Measurements from ENCODE around the gene IL4.

Gene IL4

GRCh38 chr5:132658381-132659302, 15.1 kb upstream of the IL4 start:
- DNase-seq, result no peak

DNA sequence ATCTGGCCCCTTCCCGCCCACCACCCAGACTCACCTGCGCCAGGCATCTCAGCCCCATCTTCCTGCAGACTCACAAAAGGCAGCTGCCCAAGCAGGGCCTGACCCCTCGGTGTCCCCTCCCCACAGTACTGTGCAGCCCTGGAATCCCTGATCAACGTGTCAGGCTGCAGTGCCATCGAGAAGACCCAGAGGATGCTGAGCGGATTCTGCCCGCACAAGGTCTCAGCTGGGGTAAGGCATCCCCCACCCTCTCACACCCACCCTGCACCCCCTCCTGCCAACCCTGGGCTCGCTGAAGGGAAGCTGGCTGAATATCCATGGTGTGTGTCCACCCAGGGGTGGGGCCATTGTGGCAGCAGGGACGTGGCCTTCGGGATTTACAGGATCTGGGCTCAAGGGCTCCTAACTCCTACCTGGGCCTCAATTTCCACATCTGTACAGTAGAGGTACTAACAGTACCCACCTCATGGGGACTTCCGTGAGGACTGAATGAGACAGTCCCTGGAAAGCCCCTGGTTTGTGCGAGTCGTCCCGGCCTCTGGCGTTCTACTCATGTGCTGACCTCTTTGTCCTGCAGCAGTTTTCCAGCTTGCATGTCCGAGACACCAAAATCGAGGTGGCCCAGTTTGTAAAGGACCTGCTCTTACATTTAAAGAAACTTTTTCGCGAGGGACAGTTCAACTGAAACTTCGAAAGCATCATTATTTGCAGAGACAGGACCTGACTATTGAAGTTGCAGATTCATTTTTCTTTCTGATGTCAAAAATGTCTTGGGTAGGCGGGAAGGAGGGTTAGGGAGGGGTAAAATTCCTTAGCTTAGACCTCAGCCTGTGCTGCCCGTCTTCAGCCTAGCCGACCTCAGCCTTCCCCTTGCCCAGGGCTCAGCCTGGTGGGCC, 13.9 kb upstream of the IL4 start:
- DNase-seq, result no peak

GRCh38 chr5:132661231-132662003, 12.4 kb upstream of the IL4 start:
- no peak for DNase-seq

DNA sequence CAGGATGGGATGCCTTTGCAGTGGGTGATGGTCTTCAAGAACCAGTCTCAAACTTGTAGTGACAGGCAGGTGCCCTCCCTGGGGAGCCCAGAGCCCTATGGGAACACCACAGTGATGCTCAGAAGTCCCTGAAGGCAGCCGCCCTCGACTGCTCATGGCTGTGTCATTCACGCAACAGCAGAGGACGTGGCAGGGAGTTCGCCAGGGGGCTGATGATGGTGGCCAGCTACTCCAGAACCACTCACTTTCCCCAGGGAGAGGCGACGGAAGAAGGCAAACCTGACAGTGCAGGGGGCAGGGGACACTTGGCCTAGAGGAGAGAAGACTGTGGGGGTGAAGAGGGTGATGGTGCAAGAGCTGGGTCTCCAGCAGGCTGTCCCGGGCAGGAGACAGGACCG, 11.8 kb upstream of the IL4 start:
- no peak for DNase-seq

GRCh38 chr5:132662925-132663770, 10.6 kb upstream of the IL4 start:
- no peak for DNase-seq

DNA sequence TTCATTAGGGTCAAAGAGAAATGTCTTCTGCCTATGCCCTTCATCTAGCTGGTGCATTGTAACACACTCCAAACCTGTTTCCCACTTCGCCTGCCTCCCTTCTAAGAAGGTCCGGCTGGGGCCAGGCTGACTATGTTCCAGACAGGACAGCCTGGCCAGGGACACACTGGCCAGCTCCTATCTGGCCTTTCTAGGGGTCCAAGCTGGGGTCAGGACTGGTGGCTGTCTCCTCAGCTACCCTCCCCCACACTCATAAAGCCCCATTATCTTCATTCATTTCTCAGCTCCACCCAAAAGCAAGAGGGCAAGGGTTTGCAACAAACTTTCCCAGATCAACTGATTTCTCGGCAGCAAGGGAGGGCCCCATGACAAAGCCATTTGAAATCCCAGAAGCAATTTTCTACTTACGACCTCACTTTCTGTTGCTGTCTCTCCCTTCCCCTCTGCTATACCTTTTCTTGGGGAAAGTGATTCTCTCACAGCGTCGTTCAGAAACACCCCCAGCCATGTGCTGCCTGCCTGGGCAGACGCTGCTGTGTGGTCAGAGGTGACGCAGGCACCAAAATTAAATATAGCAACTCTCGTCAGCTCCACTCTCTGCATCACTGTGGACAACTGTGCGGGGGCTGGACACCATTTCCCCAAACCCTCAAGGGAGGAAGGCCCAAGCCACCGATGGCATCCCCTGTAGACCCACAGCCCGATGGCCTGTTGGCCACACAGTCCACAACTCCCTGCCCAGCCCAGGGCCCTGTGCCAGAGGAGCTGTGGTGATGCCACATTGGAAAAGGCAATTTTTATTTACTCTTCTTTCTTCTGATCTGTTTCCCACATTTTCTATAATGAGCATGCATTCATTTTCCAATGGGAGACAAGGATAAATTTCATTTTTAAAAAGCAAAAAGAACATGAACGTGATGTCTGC, 9.8 kb upstream of the IL4 start:
- DNase-seq, result no peak

GRCh38 chr5:132664696-132665209, 9.0 kb upstream of the IL4 start:
- DNase-seq, result no peak

DNA sequence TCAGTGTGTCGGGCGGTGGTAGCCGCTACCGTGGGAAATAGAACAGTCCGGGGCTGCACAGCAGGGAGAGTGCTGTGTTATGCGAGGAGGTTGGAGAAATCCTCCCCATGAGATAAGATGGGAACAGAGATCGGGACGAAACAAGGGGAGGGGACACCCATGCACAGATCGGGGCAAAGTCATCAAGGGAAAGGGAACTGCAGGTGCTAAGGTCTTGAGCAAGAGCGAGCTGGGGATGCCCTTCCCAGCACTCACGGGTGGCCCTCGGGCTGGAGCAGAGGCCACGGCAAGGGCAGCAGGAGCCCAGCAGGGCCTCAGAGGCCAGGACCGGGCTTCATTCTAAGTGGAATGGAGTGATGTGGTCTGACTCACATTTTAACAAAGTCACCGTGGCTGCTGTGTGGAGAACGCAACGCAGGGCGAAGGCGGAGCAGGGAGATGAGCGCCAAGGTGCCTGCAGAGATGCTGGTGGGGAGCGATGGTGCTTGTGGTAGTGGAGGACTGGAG, 8.2 kb upstream of the IL4 start:
- DNase-seq, result no peak

DNA sequence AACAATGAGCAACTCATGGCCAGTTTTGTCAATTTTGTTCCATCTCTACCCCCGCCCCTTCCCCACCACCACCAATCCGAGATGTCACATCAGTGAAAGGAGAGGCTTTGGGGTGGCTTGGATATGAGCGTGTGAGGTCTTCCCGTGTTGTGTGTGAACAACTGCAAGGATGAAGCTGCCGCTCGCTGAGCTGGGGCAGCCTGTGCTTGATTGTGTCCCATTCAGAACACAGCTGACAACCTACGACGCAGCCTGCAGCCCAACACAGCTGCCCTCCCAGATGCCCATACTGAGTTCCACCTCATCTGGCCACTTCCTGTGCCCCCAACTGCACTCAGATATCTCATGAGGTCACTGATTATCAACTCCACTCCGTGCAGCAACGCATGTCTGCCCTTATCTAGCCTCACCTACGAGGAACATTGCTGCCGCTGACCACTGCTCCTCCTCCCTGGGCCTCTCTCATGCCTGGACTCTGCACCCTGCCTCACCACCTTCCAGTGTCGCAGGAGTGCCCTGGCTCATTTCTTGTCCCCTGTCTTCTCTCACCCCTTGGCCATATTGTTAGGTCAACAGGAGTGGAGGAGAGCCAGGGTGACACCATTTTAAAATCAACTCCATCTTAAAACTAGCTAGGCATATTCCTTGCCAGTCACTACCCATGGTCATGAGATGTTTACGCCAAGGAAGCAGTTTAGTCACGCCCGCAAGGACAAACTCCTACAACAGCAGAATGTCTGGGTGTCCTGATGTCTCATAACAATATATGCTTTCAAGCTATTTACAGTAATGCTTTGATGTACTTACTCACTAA, 7.3 kb upstream of the IL4 start:
- DNase-seq, result no peak

GRCh38 chr5:132667309-132667708, 6.5 kb upstream of the IL4 start:
- no peak for DNase-seq

DNA sequence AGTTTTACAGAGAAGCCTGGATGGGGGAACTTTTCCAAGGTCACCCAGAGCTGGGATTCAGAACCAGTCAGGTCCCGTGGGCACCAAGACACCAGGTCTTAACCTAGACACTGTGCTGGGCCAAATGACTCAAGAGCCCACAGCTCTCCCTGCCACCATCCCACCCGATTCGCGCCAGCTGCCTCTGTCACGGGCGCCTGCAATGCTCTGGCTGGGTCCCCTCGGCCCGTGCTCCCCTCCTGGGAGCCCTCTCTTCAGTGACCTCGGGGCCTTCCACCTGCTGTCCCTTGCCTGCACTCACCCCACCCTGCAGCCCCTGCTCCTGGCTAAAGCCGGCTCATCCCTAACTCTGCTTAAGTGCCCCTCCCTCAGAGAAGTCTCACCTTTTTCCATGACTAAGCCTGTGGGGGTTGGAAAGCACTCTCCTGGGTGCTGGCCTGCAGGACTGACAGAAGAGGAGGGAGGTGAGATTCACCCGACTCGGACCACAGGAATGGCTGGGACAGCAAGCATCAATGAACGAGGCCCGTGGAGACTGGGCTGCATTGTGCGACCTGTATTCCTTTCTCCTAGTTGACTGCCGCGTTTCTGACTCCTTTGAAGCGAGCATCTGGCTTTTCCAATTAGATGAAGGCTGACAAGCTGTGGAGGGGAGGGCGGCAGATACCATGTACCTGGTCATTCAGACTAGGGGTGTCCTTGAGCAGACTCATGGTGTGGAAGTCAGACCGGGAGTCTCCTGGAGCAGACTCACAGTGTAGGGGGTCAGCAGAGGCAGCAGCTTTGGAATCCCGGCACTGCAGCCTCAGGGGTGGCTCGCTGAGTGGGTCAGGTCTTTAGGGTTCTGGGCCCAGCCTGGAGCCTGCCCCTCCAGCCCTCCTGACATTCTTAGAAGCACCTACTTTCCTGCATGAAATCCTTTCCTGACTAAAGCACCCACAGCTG, 5.8 kb upstream of the IL4 start:
- DNase-seq, result no peak

GRCh38 chr5:132668706-132669454, 4.9 kb upstream of the IL4 start:
- DNase-seq, result no peak

- DNase-seq, result no peak
Observed at GRCh38 chr5:132669455-132669820, 4.4 kb upstream of the IL4 start.

DNA sequence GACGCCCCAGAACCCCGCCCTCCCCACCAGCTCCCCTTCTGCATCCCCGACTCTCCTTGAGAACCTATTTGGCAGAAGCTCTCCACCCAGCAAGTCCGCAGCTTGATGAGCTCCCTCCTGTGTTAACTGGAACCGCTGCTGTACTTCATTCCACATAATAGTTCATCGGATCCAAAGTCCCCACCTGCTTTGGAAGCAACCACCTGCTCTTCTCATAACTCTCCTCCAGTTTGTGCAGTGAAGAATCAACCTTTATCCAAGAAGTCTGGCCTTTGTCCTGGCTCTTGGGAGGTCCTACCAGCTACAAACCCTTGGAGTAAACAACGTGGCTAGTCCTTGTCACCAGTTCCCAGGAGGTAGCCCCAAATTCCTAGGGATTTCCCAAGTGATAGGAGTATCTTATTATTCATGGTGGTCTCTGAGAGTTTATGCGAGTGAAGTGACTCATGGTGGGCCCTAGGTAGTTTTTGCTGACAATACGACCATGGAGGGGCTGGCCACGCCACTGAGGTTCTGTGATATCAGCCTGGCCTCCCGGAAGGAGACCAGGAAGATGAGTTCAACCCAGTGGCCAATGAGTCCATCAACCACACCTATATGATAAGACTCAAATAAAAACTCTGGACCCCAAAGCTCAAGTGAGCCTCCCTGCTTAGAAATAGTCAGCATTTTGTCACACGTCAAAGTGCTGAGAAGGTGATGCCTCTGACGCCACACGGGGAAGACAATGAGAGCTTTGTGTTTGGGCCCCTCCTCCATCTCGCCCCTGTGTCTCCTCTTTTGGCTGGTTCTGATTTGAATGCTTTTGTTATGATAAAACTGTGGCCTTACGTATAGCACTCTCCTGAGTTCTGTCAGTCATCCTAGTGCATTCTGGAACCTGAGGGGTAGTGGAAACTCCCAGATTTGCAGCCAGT, 3.6 kb upstream of the IL4 start:
- no peak for DNase-seq

- no peak for DNase-seq
Observed at GRCh38 chr5:132671000-132671399, 2.8 kb upstream of the IL4 start.

DNA sequence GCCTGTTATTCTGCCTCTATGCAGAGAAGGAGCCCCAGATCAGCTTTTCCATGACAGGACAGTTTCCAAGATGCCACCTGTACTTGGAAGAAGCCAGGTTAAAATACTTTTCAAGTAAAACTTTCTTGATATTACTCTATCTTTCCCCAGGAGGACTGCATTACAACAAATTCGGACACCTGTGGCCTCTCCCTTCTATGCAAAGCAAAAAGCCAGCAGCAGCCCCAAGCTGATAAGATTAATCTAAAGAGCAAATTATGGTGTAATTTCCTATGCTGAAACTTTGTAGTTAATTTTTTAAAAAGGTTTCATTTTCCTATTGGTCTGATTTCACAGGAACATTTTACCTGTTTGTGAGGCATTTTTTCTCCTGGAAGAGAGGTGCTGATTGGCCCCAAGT, 301 bp upstream of the IL4 start:
- DNase-seq, result no peak
